ENCODE measurements around the gene MAGEA4. TPM values are rescaled to one million over a fixed set of nuclear protein-coding genes. Genes with fewer than 3 reads are reported as not detected.

Gene MAGEA4
- total and polyA plus RNA-seq, 2 of the 4 experiments (the other 2 are of a cell fraction) = not detected

- Histone ChIP-seq H2BK120ac (ENCODE audit: low read depth, low read length) (no peak overlapping the region), H4K91ac (ENCODE audit: insufficient read depth, low read depth, low read length) (no peak overlapping the region), H4K20me1 (ENCODE audit: insufficient read depth, low read length) (no peaks in the 10 kb centered on the region), H3K9me3 (ENCODE audit: control insufficient read depth, insufficient read depth, low read length) (peaks cover 18% of the 10 kb centered on the region; the same call in 1 of the 2 replicates), H3K18ac (ENCODE audit: low read depth, low read length) (no peak overlapping the region), H3K4me3 (ENCODE audit: insufficient read depth, low read depth, low read length) (no peak overlapping the region), H2BK20ac (ENCODE audit: low read depth, low read length) (no peak overlapping the region), H2AK9ac (replicated peaks; ENCODE audit: low read depth, low read length, poor library complexity) (no peak overlapping the region), H3K9ac (ENCODE audit: low read depth, low read length) (no peak overlapping the region), H3K27me3 (ENCODE audit: control insufficient read depth, insufficient read depth, low read length) (no peaks in the 10 kb centered on the region), H2BK15ac (ENCODE audit: low read depth, low read length) (no peak overlapping the region), H3K56ac (ENCODE audit: extremely low read depth, insufficient read depth, low read length) (no peak overlapping the region), H2BK5ac (ENCODE audit: low read depth, low read length, poor library complexity, severe bottlenecking) (no peak overlapping the region), H3K23ac (ENCODE audit: low read depth, low read length) (no peak overlapping the region), H4K5ac (ENCODE audit: low read depth, low read length) (no peak overlapping the region), H4K8ac (ENCODE audit: low read depth in 2 of 2, low read length in 2 of 2) (no peak overlapping the region), H3K14ac (replicated peaks; ENCODE audit: low read depth, low read length) (no peak overlapping the region), H2AFZ (replicated peaks; ENCODE audit: low read length, poor library complexity) (no peak overlapping the region), H3K27ac (ENCODE audit: insufficient read depth, low read length) (no peak overlapping the region), H3K4ac (ENCODE audit: low read depth, low read length) (no peak overlapping the region), H3K9me1 (ENCODE audit: insufficient read depth, low read length) (no peaks in the 10 kb centered on the region), H2AK5ac (ENCODE audit: low read depth, low read length) (no peak overlapping the region), H3K4me2 (ENCODE audit: low read depth, low read length) (no peak overlapping the region), H3K4me1 (ENCODE audit: control insufficient read depth, insufficient read depth, low read length) (no peaks in the 10 kb centered on the region), H3K36me3 (ENCODE audit: control insufficient read depth, insufficient read depth, low read length) (no peaks in the 10 kb centered on the region), H3K79me1 (ENCODE audit: low read depth in 1 of 2, low read length in 2 of 2) (no peaks in the 10 kb centered on the region)
- ATAC-seq (ENCODE audit: low read depth) = no peak
- in situ Hi-C loops (cut with MboI; ENCODE audit: low sequenced_read_pairs) (no loop called here), intact Hi-C loops (cut with micrococcal nuclease) (no loop called here), dilution Hi-C loops (cut with HindIII; ENCODE audit: low sequenced_read_pairs, unreplicated experiment) (no loop called here)
- BruUV-seq (replicated peaks) = no TSS peak
- WGBS, 2 experiments (ENCODE audit: extremely low coverage in 2 of 2, insufficient read length in 1 of 2) = no CpG with 5 or more reads among the region's 11 CpGs
- ChIA-PET POLR2A (ENCODE audit: unreplicated experiment) (no interaction called here), CTCF (no interaction called here)
- no peak for DNase-seq
- TF ChIP-seq CHD1 (IDR thresholded peaks at IDR 0.05; ENCODE audit: low read depth, low read length) = no peak
- no peak for TF ChIP-seq CEBPB (IDR thresholded peaks at IDR 0.05; ENCODE audit: low read depth, low read length)
- TF ChIP-seq, protein P1, sequence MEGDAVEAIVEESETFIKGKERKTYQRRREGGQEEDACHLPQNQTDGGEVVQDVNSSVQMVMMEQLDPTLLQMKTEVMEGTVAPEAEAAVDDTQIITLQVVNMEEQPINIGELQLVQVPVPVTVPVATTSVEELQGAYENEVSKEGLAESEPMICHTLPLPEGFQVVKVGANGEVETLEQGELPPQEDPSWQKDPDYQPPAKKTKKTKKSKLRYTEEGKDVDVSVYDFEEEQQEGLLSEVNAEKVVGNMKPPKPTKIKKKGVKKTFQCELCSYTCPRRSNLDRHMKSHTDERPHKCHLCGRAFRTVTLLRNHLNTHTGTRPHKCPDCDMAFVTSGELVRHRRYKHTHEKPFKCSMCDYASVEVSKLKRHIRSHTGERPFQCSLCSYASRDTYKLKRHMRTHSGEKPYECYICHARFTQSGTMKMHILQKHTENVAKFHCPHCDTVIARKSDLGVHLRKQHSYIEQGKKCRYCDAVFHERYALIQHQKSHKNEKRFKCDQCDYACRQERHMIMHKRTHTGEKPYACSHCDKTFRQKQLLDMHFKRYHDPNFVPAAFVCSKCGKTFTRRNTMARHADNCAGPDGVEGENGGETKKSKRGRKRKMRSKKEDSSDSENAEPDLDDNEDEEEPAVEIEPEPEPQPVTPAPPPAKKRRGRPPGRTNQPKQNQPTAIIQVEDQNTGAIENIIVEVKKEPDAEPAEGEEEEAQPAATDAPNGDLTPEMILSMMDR (conservative IDR thresholded peaks at IDR 0.05; ENCODE audit: low read depth, low read length) = no peak
- TF ChIP-seq MAFK (IDR thresholded peaks at IDR 0.05; ENCODE audit: low read depth, low read length) = no peak
- no peak for TF ChIP-seq SMC3 (IDR thresholded peaks at IDR 0.05; ENCODE audit: low read depth, low read length)
- no peak for TF ChIP-seq RFX5 (IDR thresholded peaks at IDR 0.05; ENCODE audit: low read depth, low read length)
These were observed 6.9 kb downstream of the MAGEA4 start for GRCh38 chrX:151919610-151920009.

Data from IMR-90 (cell line).